ENCODE results near the gene PRSS58. TPM values are rescaled to one million over a fixed set of nuclear protein-coding genes. Genes with fewer than 3 reads are reported as not detected.

Gene PRSS58
- total RNA-seq, 1 donor from 2014 or later: not detected

DNA sequence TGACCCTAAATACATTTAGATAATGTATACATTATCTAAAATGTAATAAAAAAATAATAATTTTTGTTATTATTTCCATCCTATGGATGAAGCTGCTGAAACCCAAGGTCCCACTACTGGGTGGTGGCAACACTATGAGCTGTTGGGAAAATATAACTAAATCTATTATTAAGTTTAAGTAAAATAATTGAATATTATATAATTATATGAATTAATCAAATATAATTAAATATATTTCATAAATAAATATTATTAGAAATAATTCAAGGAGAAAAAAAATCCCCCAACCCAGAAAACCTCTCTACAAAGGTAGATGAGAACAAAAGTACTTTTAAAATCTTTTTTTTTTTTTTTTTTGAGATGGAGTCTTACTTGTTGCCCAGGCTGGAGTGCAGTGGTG, 7.9 kb downstream of the PRSS58 start:
- TF ChIP-seq CTCF (IDR thresholded peaks at IDR 0.05; ENCODE audit: partially characterized antibody, unreplicated experiment): no peak
- H3K4me1 Mint-ChIP-seq (ENCODE audit: low read depth, unreplicated experiment): no peaks in the 10 kb centered on the region
- H3K36me3 Mint-ChIP-seq (ENCODE audit: unreplicated experiment): no peaks in the 10 kb centered on the region
- H3K27ac Mint-ChIP-seq (ENCODE audit: unreplicated experiment): no peak overlapping the region
- H3K9me3 Mint-ChIP-seq (ENCODE audit: unreplicated experiment): no peaks in the 10 kb centered on the region
- peaks cover 1% of the 10 kb centered on the region for H3K27me3 Mint-ChIP-seq (ENCODE audit: unreplicated experiment)
- H3K4me3 Mint-ChIP-seq (ENCODE audit: unreplicated experiment): no peak overlapping the region
- DNase-seq: no peak

DNA sequence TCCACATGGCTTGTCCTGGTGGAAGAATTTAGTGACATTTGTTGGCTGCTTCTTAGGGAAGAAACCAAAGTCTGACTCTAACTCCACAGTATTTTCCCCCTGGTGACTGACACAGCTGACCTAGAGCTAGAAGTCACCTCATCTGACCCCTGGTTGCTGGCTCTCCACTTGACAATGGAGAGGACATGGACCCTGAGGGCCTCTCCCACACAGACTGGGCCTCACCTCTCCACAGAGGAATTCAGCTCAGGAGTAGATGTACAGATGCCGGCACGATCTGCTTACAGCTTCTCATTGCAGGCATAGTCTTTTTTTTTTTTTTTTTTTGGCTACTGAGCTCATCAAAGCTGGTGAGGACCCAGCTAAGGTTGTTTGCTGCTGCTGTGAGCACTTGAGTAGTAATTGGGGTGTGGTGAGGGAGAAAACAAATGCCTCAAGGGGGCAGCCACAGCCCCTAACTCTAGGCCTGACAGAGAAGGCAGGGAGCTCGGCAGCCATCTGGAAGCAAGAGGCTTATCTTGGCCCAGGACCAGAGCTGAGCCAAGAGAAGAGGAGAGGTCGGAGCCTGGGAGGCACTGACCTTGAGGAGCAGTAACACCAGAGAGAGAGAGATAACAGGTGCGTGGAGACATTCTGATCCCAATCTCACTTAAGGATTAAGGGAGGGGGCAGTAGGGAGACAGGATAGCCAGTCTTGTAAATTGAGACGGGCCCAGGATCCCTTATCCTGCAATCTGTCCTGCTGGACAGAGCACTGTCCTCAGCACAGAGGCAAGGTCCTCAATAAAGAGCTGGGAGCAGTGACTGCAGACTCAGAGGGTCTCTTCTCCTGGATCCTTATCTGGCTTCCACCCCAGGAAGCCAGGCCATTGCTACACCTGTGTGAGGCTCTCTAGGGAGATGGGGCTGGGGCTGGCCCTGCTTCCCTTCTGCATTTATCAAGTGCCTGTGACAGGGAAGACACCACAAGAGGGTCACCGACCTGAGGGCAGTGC, 9.4 kb downstream of the PRSS58 start:
- TF ChIP-seq CTCF (IDR thresholded peaks at IDR 0.05; ENCODE audit: partially characterized antibody, unreplicated experiment): no peak
- DNase-seq: no peak

DNA sequence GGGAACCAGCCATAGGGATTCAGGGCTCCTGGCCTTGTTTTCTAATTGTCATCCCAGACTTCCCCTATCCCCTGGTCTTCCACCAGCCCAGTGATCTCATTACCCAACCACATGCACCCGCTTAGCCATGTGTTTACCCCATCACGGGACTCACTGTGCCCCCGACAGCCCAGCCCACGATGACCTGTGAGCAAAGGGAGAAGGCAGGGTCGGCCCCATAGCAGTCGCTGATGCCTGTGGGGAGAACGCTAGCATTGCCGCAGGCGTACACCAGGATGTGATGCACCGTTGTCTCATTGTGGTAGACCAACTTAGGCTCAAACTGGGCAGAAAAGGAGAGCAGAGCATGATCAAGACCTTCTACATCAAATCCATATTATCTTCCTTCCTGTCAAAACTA, 14.0 kb downstream of the PRSS58 start:
- H3K4me3 Mint-ChIP-seq (ENCODE audit: unreplicated experiment): no peak overlapping the region
- H3K9me3 Mint-ChIP-seq (ENCODE audit: unreplicated experiment): no peaks in the 10 kb centered on the region
- no peak for TF ChIP-seq CTCF (IDR thresholded peaks at IDR 0.05; ENCODE audit: partially characterized antibody, unreplicated experiment)
- H3K27ac Mint-ChIP-seq (ENCODE audit: unreplicated experiment): no peak overlapping the region
- H3K4me1 Mint-ChIP-seq (ENCODE audit: low read depth, unreplicated experiment): no peaks in the 10 kb centered on the region
- no peaks in the 10 kb centered on the region for H3K27me3 Mint-ChIP-seq (ENCODE audit: unreplicated experiment)
- no peak for DNase-seq
- no peaks in the 10 kb centered on the region for H3K36me3 Mint-ChIP-seq (ENCODE audit: unreplicated experiment)

More for the DNA sequence above, 9.4 kb downstream of the PRSS58 start:
- no peak overlapping the region for H3K27ac Mint-ChIP-seq (ENCODE audit: unreplicated experiment)
- H3K9me3 Mint-ChIP-seq (ENCODE audit: unreplicated experiment): no peaks in the 10 kb centered on the region
- H3K4me1 Mint-ChIP-seq (ENCODE audit: low read depth, unreplicated experiment): no peaks in the 10 kb centered on the region
- no peaks in the 10 kb centered on the region for H3K36me3 Mint-ChIP-seq (ENCODE audit: unreplicated experiment)
- peaks cover 1% of the 10 kb centered on the region for H3K27me3 Mint-ChIP-seq (ENCODE audit: unreplicated experiment)
- no peak overlapping the region for H3K4me3 Mint-ChIP-seq (ENCODE audit: unreplicated experiment)

- no peaks in the 10 kb centered on the region for H3K9me3 Mint-ChIP-seq (ENCODE audit: unreplicated experiment)
- no peak overlapping the region for H3K4me3 Mint-ChIP-seq (ENCODE audit: unreplicated experiment)
- H3K27me3 Mint-ChIP-seq (ENCODE audit: unreplicated experiment): no peaks in the 10 kb centered on the region
- no peak for TF ChIP-seq CTCF (IDR thresholded peaks at IDR 0.05; ENCODE audit: partially characterized antibody, unreplicated experiment)
- H3K36me3 Mint-ChIP-seq (ENCODE audit: unreplicated experiment): no peaks in the 10 kb centered on the region
- DNase-seq: no peak
- no peak overlapping the region for H3K27ac Mint-ChIP-seq (ENCODE audit: unreplicated experiment)
- no peaks in the 10 kb centered on the region for H3K4me1 Mint-ChIP-seq (ENCODE audit: low read depth, unreplicated experiment)
Measured at GRCh38 chr7:142240546-142240945, 17.3 kb downstream of the PRSS58 start.

GRCh38 chr7:142231716-142232115, 26.1 kb downstream of the PRSS58 start:
- H3K4me3 Mint-ChIP-seq (ENCODE audit: unreplicated experiment): no peak overlapping the region
- peak; percentile 79 for DNase-seq
- no peaks in the 10 kb centered on the region for H3K36me3 Mint-ChIP-seq (ENCODE audit: unreplicated experiment)
- TF ChIP-seq CTCF (IDR thresholded peaks at IDR 0.05; ENCODE audit: partially characterized antibody, unreplicated experiment): peak; percentile 48
- H3K9me3 Mint-ChIP-seq (ENCODE audit: unreplicated experiment): no peaks in the 10 kb centered on the region
- H3K27ac Mint-ChIP-seq (ENCODE audit: unreplicated experiment): peak overlapping the region; percentile 25
- H3K4me1 Mint-ChIP-seq (ENCODE audit: low read depth, unreplicated experiment): peaks cover 6% of the 10 kb centered on the region
- H3K27me3 Mint-ChIP-seq (ENCODE audit: unreplicated experiment): no peaks in the 10 kb centered on the region

Measured in glutamatergic neuron (in vitro differentiated cells).